CD4-positive, alpha-beta T cell treated with Interferon alpha-2 for 1 hour (primary cell): ENCODE results near the gene INKA2.

Experiments used
- DNase-seq, 2 donors: peaks; one replicate each; pipeline ENCODE4 v3.0.0-alpha.2; 2020 to 2022

Gene INKA2

GRCh38 chr1:111731956-111732355 lies 7.2 kb downstream of the INKA2 start:
- DNase-seq: no peak

- DNase-seq: no peak
These were observed 8.5 kb downstream of the INKA2 start for GRCh38 chr1:111730706-111731105.

- DNase-seq: no peak
These were observed 9.1 kb downstream of the INKA2 start for GRCh38 chr1:111729946-111730681.

- no peak for DNase-seq
These were observed 9.8 kb downstream of the INKA2 start for GRCh38 chr1:111729271-111729921.

- no peak for DNase-seq
These were observed 12.1 kb downstream of the INKA2 start for GRCh38 chr1:111727056-111727455.

- DNase-seq: no peak
These were observed 14.0 kb downstream of the INKA2 start for GRCh38 chr1:111725192-111725591.

- no peak for DNase-seq
These were observed 15.3 kb downstream of the INKA2 start for GRCh38 chr1:111723871-111724270.

- peak in 1 of 2 donors; percentile 60 for DNase-seq
These were observed 15.9 kb downstream of the INKA2 start for GRCh38 chr1:111723091-111723806.

GRCh38 chr1:111720977-111721786 lies 18.0 kb downstream of the INKA2 start:
- no peak for DNase-seq

GRCh38 chr1:111720274-111720976 lies 18.8 kb downstream of the INKA2 start:
- DNase-seq: no peak

GRCh38 chr1:111719674-111720132 lies 19.5 kb downstream of the INKA2 start:
- no peak for DNase-seq

- no peak for DNase-seq
These were observed 20.1 kb downstream of the INKA2 start for GRCh38 chr1:111719135-111719534.

GRCh38 chr1:111717450-111717849 lies 21.7 kb downstream of the INKA2 start:
- DNase-seq: no peak

GRCh38 chr1:111716333-111716732 lies 22.9 kb downstream of the INKA2 start:
- DNase-seq: no peak

- DNase-seq: no peak
These were observed 29.2 kb downstream of the INKA2 start for GRCh38 chr1:111709986-111710385.

- DNase-seq: no peak
These were observed 31.3 kb downstream of the INKA2 start for GRCh38 chr1:111707906-111708305.

- DNase-seq: no peak
These were observed 32.3 kb downstream of the INKA2 start for GRCh38 chr1:111706921-111707320.

GRCh38 chr1:111705841-111706240 lies 33.4 kb downstream of the INKA2 start:
- no peak for DNase-seq

- no peak for DNase-seq
These were observed 34.4 kb downstream of the INKA2 start for GRCh38 chr1:111704776-111705175.

- no peak for DNase-seq
These were observed 35.0 kb downstream of the INKA2 start for GRCh38 chr1:111704240-111704639.

GRCh38 chr1:111702504-111703050 lies 36.6 kb downstream of the INKA2 start:
- DNase-seq: no peak

- DNase-seq: no peak
These were observed 39.9 kb downstream of the INKA2 start for GRCh38 chr1:111699268-111699667.
